HG02588 (cell line): ENCODE results near the gene MALRD1.

Experiments
- ATAC-seq: cut with Tn5 transposase; IDR thresholded peaks from one replicate; pipeline ENCODE4 v1.9.1; 2021; ENCODE audit warnings: mild to moderate bottlenecking, moderate library complexity; ENCODE audit not compliant: unreplicated experiment

The MALRD1 gene

GRCh38 chr10:19048489-19048888 lies at the start of gene MALRD1:
TSS of gene MALRD1 (plus strand) at chr10:19048801. CDS start at chr10:19048939, 138 bp downstream.
- ATAC-seq, result no peak

GRCh38 chr10:19003341-19003740 lies 45.3 kb upstream of the MALRD1 start:
- ATAC-seq, result no peak

DNA sequence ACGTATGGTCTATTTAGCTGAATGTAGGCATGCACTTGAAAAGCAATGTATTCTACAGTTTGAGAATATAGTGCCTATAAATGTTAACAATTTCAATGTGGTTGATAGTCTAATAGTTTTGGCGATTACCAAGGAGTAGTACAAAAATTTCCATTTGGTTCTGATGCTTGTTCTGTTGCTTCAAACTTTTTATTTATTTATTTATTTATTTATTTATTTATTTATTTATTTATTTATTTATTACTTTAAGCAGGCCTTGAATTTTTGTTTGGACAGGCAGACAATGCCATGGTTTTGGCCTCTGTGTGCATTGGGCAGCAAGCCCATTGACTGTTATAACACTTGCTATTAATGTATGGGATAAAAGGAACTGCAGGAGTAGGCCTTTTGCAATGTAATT lies 36.5 kb upstream of the MALRD1 start:
- no peak for ATAC-seq

DNA sequence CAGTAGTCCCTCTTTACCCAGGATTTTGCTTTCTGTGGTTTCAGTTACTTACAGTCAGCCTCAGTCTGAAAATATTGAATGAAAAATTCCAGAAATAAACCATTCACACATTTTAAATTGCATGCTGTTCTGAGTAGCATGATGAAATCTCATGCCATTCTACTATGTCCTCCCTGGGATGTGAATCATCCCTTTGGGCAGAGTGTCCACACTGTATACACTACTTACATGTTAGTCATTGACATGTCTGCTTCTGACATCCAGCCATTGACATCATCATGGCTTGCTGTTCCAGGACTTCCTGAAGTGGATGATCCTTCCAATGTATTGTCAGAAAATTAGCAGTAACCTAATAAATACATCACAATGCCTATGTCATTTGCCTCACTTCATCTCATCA lies 34.6 kb upstream of the MALRD1 start:
- ATAC-seq, result no peak

DNA sequence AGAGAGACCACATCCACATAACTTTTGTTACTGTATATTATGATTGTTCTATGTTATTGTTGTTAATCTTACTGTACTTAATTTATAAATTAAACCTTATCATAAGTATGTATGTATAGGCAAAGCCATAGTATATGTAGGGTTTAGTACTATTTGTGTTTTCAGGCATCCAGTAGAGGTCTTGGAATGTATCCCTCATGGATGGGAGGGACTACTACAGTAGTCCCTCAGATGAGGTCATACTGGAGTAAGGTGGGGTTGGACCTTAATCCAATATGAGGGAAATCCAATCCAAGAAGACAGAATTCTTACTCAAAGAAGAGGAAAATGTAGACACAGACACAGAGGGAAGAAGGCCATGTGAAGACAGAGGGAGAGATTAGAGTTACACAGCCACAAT lies 34.1 kb upstream of the MALRD1 start:
- no peak for ATAC-seq

- ATAC-seq, result no peak
Observed at GRCh38 chr10:19017116-19017890, 31.3 kb upstream of the MALRD1 start.

- no peak for ATAC-seq
Observed at GRCh38 chr10:19021162-19021561, 27.4 kb upstream of the MALRD1 start.

- no peak for ATAC-seq
Observed at GRCh38 chr10:19024611-19025010, 24.0 kb upstream of the MALRD1 start.

GRCh38 chr10:19031763-19032162 lies 16.8 kb upstream of the MALRD1 start:
- no peak for ATAC-seq

DNA sequence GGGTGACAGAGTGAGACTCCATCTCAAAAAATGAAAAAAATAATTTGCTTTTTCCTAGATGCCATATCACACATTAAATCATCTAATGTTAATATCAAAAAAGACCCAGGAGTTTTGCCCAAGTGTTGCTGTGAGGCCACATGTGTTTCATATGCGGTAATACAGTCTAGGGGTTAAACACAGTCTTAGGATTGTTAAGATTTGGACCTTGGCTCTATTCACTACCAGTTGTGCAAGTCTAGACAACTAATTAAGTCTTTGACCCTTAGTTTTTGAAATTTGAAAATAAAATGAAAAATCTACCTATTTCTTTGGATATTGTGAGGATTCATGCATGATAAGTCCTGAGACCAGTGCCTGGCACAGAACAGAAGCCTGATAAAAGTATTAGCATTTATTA lies 14.9 kb upstream of the MALRD1 start:
- no peak for ATAC-seq

DNA sequence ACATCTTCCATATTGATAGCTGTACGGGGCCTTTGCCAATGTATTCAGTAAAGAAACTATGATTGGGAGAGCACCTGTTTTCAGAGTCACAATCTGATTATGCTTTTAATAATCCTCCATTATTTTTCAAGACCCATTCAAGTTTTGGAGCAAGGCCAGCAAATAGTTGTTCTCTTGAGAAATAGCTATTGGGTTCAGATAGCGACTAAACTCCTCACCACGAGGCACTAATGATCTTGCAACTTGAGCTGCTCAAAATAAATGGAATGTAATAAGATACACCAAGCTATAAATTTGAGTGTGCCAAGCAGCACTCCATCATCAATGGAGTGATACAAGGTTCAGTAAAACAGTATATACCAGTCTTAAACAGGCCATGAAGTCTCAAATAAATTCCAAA lies 7.4 kb upstream of the MALRD1 start:
- ATAC-seq, result no peak

GRCh38 chr10:19043431-19043830 lies 5.2 kb upstream of the MALRD1 start:
- ATAC-seq, result no peak

DNA sequence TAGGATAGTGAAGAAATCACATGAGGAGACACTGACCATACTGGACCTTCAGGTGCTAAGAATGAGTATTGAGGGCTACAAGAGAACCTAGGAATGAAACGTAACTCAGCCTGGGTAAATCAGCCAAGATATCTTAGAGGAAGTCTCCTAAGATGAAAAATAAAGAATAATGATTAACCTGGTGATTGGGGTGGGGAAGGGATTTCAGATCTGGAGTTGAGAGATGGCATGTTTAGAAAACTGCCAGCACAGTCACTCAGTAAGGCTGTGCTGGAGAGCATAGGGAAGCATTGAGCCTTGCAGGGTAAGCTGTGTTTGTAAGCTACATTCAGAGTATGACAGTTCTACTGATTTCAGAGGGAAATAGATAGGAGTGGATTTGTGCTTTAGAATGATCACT lies 1.9 kb upstream of the MALRD1 start:
- no peak for ATAC-seq

- ATAC-seq, result no peak
Observed at GRCh38 chr10:19048891-19049290, 290 bp downstream of the MALRD1 start.

- no peak for ATAC-seq
Observed at GRCh38 chr10:19049567-19049966, 966 bp downstream of the MALRD1 start.

DNA sequence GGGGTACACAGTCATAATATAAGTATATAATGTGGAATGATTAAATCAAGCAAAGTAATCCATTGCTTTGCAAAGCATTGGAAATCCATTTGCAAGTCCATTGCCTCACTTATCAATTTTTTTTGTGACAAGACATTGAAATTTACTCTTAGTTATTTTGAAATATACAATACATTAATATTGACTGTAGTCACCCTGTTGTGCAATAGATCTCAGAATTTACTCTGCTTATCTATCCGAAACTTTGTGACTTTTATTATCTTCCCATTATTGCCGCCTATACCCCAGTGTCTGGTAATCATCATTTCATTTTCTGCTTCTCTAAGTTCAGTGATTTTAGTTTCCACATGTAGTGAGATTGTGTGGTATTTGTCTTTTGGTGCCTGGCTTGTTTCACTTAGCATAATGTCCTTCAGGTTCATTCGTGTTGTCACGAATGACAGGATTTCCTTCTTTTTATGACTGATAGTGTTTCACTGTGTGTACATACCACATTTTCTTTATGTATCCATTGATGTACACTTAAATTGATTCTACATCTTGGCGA lies 5.8 kb downstream of the MALRD1 start:
- no peak for ATAC-seq

DNA sequence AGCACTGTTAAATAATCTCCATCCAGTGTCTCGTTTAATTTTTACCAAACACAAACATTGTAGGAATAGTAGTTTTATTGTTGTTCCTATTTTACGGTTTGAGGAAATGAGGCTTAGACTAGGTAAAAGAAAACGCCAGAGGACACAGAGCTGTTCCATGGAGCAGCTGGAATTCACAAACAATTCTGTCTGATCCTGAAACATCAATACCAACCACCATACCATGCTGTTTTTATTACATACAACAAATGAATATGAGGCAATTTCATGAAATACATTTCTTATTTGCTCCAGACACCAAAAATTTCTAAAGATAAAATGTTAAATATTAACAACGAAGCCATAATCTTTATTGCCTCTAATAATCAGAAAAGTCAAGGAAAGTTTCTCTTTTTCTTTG lies 9.4 kb downstream of the MALRD1 start:
- ATAC-seq, result no peak

- no peak for ATAC-seq
Observed at GRCh38 chr10:19063986-19064385, 15.4 kb downstream of the MALRD1 start.

GRCh38 chr10:19071946-19072345 lies 23.3 kb downstream of the MALRD1 start:
- ATAC-seq, result no peak

DNA sequence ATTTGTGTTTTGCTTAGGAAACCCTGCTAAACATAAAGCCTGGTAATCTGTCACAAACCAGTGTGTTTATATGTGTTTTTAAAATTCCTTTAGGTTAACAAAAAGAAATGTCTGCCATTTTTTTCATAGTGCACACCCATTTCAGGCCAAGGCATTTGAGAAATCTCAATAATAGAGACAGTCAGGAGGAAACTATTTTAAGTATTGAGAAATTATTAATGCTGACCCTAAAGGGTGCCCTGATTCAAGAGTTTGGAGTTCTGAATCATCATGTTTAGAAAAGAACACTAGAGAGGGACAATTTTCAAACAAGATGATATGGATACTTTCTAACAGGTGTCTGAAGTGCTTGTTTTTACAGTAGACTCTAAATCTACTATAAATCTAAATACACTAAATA lies 28.7 kb downstream of the MALRD1 start:
- ATAC-seq, result no peak

- ATAC-seq, result no peak
Observed at GRCh38 chr10:19096501-19097073, 48.0 kb downstream of the MALRD1 start.

GRCh38 chr10:19097151-19097550 lies 48.5 kb downstream of the MALRD1 start:
- ATAC-seq, result no peak
